ENCODE results near the gene F2RL3. TPM values are rescaled to one million over a fixed set of nuclear protein-coding genes. Genes with fewer than 3 reads are reported as not detected.

The F2RL3 gene
- total RNA-seq, 6 experiments from 2014 or later = not detected

DNA sequence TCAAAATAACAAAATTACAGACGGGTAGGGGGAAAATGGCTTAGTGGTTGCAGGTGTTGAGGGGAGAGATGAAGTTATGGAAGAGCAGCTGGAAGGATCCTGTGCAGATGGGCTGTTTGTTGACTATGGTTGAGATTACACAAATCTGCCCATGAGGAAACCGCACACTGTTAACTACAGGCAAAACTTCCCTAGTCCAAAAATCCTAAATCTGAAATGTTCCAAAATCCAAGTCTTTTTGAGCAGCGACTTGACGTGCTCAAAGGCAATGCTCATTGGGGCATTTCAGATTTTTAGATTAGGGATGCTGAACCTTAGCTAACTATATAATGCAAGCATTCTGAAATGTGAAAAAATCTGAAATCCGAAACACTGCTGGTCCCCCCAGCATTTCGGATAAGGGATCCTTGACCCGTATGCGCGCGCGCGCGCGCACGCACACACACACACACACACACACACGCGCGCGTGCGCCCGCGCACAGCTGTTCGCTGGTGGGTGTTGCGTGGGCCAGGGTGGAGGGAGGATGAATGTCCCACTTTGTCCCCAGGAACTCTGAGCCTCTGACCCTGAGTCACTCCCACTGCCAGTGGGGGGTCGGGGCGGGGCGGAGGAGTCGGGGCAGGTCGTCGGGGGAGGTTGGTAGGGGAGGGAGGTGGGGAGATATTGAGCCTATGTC is 6.8 kb downstream of the F2RL3 start:
- H3K4me1 Mint-ChIP-seq (ENCODE audit: low read depth) = no peaks in the 10 kb centered on the region
- TF ChIP-seq CTCF (IDR thresholded peaks at IDR 0.05) = no peak
- no peaks in the 10 kb centered on the region; the same call in 1 of the 2 replicates for H3K36me3 Mint-ChIP-seq (ENCODE audit: low read depth)
- no peak overlapping the region for H3K27ac Mint-ChIP-seq
- H3K27me3 Mint-ChIP-seq (ENCODE audit: insufficient read depth) = peaks cover 26% of the 10 kb centered on the region
- H3K9me3 Mint-ChIP-seq = no peaks in the 10 kb centered on the region
- no peak for DNase-seq
- no peak overlapping the region for H3K4me3 Mint-ChIP-seq

GRCh38 chr19:16896146-16897028 is 7.6 kb downstream of the F2RL3 start:
- Mint-ChIP-seq H3K9me3 (no peaks in the 10 kb centered on the region), H3K27me3 (ENCODE audit: insufficient read depth) (peaks cover 27% of the 10 kb centered on the region), H3K4me3 (peak overlapping the region; percentile 63), H3K4me1 (ENCODE audit: low read depth) (no peaks in the 10 kb centered on the region), H3K27ac (no peak overlapping the region), H3K36me3 (ENCODE audit: low read depth) (no peaks in the 10 kb centered on the region; the same call in 1 of the 2 replicates)
- no peak for DNase-seq
- no peak for TF ChIP-seq CTCF (IDR thresholded peaks at IDR 0.05)

GRCh38 chr19:16897029-16897855 is 8.4 kb downstream of the F2RL3 start:
- Mint-ChIP-seq H3K9me3 (no peaks in the 10 kb centered on the region), H3K4me3 (peak overlapping the region; percentile 64), H3K27me3 (ENCODE audit: insufficient read depth) (peaks cover 30% of the 10 kb centered on the region), H3K36me3 (ENCODE audit: low read depth) (no peaks in the 10 kb centered on the region; the same call in 1 of the 2 replicates), H3K27ac (no peak overlapping the region), H3K4me1 (ENCODE audit: low read depth) (no peaks in the 10 kb centered on the region)
- DNase-seq = peak; percentile 80
- no peak for TF ChIP-seq CTCF (IDR thresholded peaks at IDR 0.05)

- no peaks in the 10 kb centered on the region; the same call in 1 of the 2 replicates for H3K36me3 Mint-ChIP-seq (ENCODE audit: low read depth)
- H3K9me3 Mint-ChIP-seq = no peaks in the 10 kb centered on the region
- H3K4me1 Mint-ChIP-seq (ENCODE audit: low read depth) = no peaks in the 10 kb centered on the region
- H3K4me3 Mint-ChIP-seq = peak overlapping the region; percentile 53
- no peak for DNase-seq
- H3K27ac Mint-ChIP-seq = no peak overlapping the region
- H3K27me3 Mint-ChIP-seq (ENCODE audit: insufficient read depth) = peaks cover 26% of the 10 kb centered on the region
- TF ChIP-seq CTCF (IDR thresholded peaks at IDR 0.05) = no peak
Measured at GRCh38 chr19:16897856-16898161, 9.0 kb downstream of the F2RL3 start.

DNA sequence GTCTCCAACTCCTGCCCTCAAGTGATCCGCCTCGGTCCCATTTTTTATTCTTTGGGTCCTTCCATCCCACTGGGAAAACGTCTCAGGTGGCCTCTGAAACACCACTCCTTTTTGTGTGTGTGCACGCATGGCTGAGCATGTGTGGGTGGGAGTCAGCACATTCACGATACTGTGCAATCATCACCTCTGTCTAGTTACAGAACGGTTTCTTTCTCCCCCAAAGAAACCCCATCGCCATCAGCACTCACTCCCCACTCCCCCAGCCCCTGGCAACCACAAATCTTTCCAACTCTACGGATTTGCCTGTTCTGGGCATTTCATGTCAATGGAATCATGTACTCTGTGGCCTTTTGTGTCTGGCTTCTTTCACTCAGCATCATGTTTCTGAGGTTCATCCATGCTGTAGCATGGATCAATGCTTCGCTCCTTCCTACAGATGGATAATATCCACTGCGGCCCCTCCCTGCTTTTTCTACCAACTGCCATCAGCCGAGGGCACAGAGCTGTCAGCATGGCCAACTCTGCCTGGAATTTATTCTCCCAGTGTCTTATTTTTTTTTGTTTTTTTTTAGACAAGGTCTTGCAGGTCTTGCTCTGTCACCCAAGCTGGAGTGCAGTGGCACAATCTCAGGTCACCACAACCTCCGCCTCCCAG is 9.7 kb downstream of the F2RL3 start:
- Mint-ChIP-seq H3K4me3 (peak overlapping the region; percentile 53), H3K36me3 (ENCODE audit: low read depth) (no peaks in the 10 kb centered on the region; the same call in 1 of the 2 replicates), H3K9me3 (no peaks in the 10 kb centered on the region), H3K27ac (no peak overlapping the region), H3K27me3 (ENCODE audit: insufficient read depth) (peaks cover 25% of the 10 kb centered on the region), H3K4me1 (ENCODE audit: low read depth) (no peaks in the 10 kb centered on the region)
- no peak for DNase-seq
- no peak for TF ChIP-seq CTCF (IDR thresholded peaks at IDR 0.05)

Data from HFFc6 (cell line).